GM19397 (cell line): ENCODE measurements around the gene AGK.
A peak's percentile ranks its signal among the peaks of the same experiment; 100 is the strongest.

Experiments
- ATAC-seq: cut with Tn5 transposase; IDR thresholded peaks from one replicate; pipeline ENCODE4 v1.9.1; 2021; ENCODE audit warnings: mild to moderate bottlenecking, moderate library complexity; ENCODE audit not compliant: unreplicated experiment

AGK gene, protein sequence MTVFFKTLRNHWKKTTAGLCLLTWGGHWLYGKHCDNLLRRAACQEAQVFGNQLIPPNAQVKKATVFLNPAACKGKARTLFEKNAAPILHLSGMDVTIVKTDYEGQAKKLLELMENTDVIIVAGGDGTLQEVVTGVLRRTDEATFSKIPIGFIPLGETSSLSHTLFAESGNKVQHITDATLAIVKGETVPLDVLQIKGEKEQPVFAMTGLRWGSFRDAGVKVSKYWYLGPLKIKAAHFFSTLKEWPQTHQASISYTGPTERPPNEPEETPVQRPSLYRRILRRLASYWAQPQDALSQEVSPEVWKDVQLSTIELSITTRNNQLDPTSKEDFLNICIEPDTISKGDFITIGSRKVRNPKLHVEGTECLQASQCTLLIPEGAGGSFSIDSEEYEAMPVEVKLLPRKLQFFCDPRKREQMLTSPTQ

DNA sequence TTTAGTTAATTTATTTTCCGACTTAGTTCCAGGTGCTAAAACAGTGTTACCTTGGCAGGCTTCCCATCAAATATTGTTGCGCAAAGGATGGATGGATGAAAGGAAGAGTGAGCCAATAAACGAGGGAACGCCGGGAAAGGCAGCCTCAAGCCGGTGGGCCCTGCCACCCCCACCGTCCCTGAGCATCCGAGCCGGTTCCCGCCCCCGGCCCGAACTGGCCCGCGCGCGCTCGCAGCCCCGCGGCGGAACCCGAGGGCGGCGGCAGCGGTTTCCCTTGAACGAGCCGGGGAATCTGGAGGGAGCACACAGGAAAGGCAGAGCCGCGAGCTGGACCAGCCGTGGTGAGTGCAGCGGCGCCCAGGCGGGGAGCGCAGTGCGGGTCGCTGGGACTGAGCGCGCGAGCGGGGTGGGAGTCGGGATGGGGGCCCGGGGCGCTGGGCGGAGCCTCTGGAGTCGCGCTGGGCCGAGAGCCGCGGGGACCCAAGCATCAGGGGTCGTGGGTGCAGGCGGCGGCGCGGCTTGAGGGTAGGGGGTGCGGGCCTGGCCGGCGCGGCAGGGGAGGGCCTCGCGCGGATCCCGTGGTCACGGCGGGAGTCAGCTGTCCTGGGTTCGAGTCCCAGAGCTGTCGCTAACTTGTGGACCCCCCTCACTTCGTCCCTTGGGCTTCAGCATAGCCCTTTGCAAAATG is at the start of gene AGK:
AGK (plus strand) TSS at position 317 of the 688 bp plus-strand sequence. CDS start 4,057 bp downstream, outside the sequence.
- peak; percentile 94 for ATAC-seq

DNA sequence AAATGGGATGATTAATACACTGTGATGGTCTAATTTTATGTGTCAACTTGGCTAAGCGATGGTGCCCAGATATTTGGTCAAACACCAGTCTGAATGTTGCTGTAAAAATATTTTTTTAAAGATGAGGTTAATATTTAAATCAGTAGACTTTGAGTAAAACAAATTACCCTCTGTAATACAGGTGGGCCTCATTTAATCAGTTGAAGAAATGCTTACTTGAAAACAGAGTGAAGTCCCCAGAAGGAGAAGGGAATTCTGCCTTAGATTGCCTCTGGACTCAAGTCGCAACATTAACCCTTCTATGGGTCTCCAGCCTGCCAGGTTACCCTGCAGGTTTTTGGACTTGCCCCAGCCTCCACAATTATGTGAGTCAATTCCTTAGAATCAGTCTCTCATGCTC is 49.8 kb upstream of the AGK start:
- ATAC-seq: no peak

DNA sequence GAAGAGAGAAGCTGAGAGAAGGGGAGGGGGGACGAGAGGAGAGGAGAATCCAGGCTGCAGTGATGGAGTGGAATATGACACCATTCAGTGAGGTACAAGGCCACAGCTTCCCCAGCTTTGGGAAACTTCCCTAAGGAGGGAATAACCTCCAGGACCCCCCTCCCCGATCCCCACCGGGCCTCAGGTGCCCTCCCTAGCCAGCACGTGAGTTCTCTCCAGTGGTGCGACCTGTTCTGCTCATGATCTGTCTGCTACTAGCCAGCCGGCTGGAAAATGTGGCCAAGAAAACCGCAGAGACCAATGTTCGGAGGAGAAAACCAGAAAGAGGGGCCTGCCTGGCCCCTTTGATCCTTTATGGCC is 39.9 kb upstream of the AGK start:
- no peak for ATAC-seq

DNA sequence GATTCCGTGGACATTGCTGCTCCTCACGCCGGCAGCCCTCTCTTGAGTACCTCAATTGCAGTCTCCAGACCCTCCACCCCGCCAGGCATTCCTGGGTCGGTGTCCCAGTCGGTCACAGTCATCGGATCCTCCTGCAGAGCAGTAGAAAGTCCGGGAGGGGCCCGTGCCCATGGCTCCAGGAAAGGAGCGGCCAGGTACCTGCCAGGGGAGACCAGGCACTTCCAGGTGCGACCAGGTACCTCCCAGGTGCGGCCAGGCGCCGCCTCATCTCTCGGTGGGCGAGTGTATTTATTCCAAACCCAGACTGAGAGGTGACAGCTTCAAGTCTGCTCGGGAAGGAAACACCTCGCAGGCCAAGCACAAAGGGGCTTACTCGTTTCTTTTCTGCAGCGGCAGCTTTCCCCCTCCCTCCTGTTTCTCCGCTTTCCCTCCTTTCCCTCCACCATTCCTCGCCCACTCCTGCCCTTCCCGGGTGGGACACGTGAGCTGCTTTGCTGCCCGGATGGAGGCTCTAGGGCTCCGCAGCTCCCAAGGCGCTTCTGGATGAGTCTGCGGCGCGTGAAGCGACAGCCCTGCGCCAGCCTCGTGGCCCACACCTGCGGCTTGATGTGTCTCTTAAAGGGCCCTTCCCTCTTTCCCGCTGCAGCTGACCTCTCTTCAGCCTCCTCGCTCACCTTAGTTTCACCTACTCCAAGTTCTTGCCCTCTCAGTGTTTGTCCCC is 39.4 kb upstream of the AGK start:
- no peak for ATAC-seq

DNA sequence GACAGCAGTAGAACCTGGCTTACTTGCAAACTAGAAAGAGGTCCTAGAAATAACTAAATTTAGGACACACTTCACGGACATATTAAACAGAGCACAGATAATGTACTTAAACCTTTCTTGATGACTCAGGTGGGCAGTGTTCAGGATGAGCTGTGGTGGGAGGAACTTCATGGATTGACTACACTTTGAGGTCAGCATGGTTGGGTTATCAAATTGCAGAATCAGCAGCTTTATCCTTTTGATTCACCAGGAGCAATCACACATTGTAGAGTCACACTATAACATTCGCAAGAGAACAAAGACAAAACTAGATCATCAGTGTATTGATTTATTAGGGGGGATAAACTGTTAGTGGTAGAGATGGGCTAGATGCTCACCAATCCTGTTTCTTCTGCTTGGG is 38.6 kb upstream of the AGK start:
- no peak for ATAC-seq

DNA sequence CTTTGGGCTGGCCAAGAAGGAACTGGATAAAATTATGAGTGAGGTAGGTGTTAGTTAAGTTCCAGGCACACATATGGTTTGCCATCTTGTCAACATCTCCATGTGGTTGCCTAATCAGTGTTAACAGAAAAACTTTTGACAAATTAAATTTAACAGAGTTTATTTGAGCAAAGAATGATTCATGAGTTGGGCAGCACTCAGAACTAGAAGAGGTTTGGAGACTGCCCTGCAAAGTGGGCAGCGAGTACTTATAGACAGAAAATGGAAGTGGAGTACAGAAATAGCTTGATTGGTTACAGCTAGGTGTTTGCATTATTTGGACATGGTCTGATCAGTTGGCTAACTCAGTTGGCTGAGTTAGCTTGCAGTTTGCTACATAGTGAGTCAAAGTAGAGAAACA is 37.5 kb upstream of the AGK start:
- ATAC-seq: no peak

DNA sequence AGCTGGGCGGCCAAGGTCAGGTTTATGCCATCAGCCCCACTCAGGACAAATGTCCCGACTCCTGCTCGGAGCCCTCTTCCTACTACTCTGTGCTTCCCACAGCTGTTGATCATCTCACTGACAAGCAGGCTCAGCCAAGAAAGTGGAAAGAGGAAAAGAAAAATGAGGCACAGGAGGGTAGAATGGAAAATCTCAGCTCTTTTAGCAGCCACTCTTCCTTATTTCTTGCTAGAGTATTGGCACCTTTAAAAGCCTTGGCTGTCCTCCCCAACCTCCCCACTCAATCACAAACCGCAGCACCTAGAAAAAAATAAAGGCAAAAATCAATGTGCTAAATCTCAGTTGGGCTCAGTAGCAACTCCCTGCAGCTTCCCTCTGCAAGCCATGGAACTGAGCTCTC is 35.3 kb upstream of the AGK start:
- no peak for ATAC-seq

DNA sequence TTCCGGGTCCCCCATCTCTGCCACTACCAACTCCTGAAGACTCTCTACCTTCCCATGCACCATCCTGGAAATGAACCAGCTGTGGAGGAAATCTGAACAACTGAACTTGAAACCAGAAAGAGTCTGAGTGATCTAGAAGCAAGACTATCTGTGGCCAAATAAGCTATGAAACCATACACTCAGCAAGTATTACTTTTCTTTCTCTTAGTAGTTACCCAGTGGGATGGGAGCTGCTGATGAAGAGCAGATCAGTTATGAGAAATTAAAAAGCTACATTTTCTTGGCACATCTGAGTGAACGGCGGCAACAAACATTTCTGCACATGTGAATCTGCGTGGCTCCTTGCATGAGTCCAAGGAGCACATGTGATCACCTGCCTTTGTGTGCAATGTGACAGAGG is 31.6 kb upstream of the AGK start:
- ATAC-seq: no peak

DNA sequence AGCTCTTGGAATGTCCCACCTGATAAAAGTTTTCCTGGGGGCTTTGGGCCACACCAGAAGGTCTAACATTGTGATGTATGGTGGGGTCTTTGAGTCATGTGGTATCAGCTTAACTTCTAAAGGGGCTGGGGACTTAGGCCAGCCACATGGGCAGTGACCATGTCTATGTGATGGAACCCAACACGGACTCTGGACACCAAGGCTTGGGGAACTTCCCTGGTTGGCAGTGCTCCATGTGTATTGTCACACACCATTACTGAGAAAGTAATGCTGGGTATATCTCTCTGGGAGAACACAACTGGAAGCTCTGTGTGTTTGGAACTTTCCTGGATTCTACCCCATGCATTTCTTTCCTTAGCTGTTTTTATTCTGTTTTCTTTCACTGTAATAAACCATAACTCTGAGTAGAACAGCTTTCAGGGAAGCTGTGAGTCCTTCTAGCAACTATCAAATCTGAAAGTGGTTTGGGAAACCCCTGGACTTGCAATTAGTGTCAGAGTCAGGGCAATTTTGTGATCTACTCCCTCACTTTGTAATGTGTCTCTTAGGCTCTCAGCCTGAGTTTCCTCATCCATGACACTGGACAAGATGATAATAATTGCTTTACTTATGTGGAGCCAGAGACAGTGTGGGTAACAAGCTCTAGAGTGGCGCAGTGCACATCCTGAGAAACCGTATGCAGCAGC is 28.4 kb upstream of the AGK start:
- ATAC-seq: no peak

DNA sequence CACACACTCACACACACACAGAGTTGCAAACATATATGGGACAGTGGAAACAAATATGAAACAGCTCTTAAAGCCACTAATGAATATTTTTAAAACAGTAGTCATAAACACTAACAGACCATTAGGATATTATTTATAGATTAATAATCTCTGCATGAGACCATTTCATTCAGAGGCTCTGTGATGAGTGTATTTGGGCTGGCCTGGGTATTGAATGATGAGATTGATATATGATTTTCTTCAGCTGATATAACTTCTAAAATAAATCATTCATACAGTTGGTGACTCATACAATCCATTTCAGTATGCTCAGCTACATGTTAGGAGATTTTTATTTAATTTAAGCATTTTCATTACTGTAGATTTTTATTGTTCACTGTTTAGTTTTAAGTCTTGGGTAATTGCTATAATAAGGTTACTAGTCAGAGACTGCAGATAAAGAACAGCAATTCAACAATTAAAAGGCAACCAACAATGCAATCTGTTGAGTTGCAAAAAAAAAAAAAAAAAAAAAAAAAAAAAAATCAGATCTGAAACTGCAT is 25.2 kb upstream of the AGK start:
- no peak for ATAC-seq

DNA sequence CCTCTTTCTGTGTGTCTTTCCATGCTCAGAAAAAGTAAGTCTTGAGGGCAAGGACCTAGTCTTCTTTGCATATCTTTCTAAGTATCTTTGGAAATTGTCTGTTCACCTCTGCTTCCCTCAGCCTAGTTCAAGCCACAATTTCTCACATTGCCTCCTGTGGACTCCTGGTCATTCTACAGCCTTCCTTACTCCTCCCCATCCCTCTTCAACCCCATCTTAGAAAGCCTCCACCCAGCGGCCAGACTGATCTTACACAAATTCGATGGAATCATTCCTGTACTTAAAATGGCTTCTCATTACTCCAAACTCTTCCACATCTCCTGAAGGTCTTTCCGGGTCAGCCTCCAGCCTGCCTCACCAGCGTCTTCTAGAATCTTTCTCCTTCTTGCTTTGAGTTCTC is 24.1 kb upstream of the AGK start:
- ATAC-seq: no peak

DNA sequence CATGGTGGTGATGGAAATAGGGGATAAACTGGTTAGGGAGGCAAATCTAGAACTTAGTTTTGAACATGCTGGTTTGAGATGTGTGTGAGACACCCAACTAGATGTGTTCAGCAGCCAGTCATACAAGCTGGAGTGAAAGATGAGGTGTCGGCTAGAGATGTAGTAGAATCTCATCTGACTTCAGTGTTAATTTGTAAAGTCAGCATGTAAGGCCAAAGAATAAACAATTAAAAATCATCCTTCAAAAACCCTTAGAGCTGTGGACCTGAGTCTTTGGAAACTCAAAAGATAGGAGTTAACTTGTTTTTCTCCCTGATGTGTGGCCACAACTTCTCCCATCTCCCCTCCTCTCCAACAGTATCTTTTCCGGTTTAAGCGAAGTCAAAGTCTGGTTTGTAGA is 22.8 kb upstream of the AGK start:
- ATAC-seq: no peak

DNA sequence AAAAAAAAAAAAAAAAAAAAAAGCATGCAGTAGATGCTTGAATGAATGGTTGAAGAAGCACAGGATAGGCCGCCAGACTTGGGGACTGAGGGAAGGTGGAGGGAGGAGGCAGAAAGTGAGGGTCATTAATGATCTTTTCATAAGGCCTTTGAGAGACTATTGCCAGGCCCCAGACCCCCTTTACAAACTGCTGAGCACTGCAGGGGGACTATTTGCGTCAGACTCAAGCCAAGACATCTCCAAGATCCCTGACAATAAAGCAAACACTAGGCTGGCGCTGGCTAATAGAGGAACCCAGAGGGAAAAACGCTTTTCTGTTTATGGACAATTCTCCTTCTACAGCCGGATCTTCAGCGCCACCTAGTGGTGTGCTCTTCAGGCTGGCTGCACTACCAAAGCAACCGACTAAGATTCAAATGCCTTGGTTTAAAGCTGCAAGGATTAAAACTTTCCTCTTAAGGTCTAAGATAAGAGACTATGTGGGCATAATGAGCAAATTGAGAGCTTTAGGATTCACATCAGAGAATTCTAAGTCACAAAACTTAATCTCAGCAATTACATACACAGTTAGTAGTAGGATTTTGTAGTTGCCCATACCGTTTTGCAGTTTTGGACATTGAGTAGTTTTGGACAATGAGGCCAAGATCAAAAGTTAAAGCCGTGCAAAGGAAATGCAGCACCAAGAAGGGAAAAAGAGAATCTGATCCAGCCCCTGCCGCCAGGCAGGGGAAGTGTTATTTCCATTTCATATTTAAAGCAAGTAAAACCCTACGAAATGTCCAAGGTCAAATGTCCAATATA is 17.9 kb upstream of the AGK start:
- ATAC-seq: peak; percentile 50

DNA sequence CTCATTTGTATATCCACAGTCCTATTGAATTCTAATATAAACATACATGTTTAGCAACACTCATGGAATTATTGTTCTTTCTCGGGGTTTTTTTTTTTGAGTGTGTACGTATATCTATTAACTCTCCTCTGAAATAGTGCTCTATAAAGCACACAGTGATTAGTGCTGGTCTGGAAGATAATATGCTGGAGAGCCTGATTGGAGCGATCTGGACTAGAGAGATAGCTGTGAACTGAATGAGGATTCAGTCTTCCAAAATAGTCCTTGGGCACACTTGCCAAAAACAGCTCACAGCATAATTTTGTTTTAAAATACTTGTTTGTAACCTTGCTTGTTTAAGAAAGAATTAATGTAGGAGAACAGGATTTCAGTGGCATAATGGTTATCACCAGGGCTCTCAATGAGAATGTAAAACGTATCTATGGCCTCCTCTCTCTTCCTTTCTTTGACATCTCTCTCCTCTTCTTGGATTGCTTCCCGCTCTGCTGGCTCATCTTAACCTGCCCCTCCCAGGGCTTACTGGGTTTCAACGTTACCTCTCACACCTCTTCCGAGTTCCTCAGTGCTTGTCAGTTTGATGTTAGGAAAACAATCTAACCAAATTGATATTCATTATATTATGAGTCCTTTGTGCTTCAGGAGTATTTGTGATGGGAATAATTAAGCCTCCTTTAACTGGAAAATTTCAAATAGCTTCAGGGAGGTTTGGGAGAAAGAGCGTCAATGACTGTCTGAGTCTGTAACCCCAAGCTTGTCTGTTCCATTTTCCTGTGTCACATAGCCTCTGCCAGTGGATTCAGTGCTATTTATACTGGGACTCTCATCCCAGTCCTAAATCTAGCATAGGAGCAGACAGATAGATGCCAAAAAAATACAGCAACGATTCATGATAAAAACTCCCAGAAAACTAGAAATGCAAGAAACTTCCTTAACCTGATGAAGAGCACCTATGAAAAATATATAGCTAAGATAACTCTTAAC is 16.2 kb upstream of the AGK start:
- no peak for ATAC-seq

DNA sequence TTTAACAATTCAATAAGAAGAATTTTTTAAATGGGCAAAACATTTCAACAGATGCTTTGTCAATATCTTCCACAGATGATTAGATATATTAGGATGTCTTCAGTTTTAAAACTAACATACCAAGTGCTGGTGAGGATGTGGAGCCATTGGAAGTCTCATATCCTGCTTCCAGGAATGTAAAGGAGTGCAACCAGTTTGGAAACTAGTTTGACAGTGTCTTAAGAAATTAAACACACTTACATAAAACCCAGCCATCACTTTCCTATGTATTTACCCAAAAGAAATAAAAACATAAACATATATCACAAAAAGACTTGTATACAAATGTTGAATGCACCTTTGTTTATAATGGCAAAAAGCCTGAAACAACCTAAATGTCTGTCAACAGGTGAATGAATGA is 13.3 kb upstream of the AGK start:
- no peak for ATAC-seq

DNA sequence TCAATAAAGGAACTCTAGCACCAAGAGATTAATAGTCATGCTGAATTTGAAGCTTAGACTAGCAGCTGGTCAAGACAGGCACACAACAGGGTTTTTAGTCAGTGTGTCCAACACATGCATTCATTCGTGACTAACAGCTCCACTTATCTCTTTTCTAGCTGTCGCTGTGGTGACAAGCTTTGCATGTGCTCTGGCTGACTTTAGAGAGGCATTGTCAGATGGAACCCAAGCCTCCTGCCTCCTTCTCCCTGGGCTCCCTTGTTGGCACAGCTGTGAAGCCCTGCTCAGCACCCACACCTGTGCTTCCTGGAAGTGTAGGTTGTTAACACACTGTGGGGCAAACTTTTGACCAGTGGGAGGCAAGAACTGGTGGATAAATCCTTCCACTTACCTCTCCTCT is 9.8 kb upstream of the AGK start:
- no peak for ATAC-seq

DNA sequence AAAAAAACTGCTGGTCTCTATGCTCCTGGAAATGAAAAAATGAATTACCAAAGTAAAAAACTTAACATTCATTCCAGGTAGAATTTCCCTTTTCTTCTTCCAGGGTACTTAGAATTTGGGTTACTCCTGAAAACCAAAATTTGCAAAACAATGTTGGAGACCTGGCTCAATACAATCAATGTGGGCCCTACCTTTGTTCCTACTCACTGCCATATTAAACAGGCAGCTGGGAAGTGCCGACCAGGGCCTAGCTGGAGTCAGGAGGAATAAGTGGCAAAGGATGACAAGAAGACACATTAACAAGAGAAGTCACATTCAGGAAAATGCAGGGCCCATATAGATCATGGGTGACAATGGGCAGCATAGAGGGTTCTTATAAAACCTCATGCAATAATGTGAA is 6.4 kb upstream of the AGK start:
- ATAC-seq: no peak

DNA sequence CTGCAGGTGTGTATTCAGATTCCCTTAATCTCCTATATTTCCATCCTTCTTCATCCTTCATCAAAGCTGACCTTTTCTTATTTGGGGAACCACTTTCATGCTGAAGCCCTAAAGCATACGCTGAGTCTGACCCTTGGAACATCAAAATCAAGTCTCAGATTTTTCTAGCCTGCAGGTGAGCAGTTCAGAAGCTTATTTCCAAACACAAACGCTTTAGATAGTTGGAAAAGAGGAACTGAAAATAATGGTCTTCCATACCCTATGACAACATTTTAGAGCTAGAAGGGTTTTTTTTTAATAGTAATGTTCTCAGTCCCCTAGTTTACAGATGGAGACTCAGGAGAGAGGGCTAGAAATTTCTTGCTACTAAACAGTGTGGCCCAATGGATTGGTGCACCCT is 1.6 kb upstream of the AGK start:
- ATAC-seq: no peak
